Suprapubic skin (tissue), 4 donors: Measurements from ENCODE around the gene GCC2.
"Not testable (repeated sequence)": the region's sequence is repeated elsewhere in the genome, so short reads cannot be mapped to it uniquely, and the experiment has no call there.

Experiments used
- CTCF ChIP-seq, 2 donors: fragments of 200-600 bp in 1 of 2; fragments of 450-650 bp in 1 of 2; sonication (generic) in 1 of 2; IDR thresholded peaks; one replicate each; pipeline ENCODE4 v1.5.1; 2016 to 2019; ENCODE audit warnings: antibody characterized with exemption in 2 of 2, mild to moderate bottlenecking in 1 of 2, moderate library complexity in 1 of 2
- EP300 ChIP-seq: sonication (generic); formaldehyde crosslinking; IDR thresholded peaks from one replicate; pipeline ENCODE4 v1.6.1; 2017; ENCODE audit warnings: antibody characterized with exemption
- POLR2A ChIP-seq, 2 donors: fragments of 450-650 bp; IDR thresholded peaks; one replicate each; pipeline ENCODE4 v1.6.1; 2017; ENCODE audit warnings: antibody characterized with exemption in 2 of 2, mild to moderate bottlenecking in 2 of 2, moderate library complexity in 2 of 2
- POLR2AphosphoS5 ChIP-seq, 3 donors: sonication (generic); formaldehyde crosslinking; IDR thresholded peaks; one replicate each; pipeline ENCODE4 v1.6.1; 2017; ENCODE audit warnings: antibody characterized with exemption in 3 of 3

GRCh38 chr2:108507620-108508019, 58.6 kb downstream of the GCC2 start:
- not testable (repeated sequence) for TF ChIP-seq POLR2A (IDR thresholded peaks at IDR 0.05); CTCF (IDR thresholded peaks at IDR 0.05); EP300; POLR2AphosphoS5 (IDR thresholded peaks at IDR 0.05)
